Raji (cell line): ENCODE measurements around the gene RFPL4AL1.
"Not testable (repeated sequence)": the region's sequence is repeated elsewhere in the genome, so short reads cannot be mapped to it uniquely, and the experiment has no call there.

Source experiments
- POLR2A ChIP-seq: IDR thresholded peaks from 2 replicates; pipeline ENCODE4 v1.6.1; 2011; ENCODE audit warnings: low read depth, low read length, control low read depth; ENCODE audit not compliant: insufficient read depth

The RFPL4AL1 gene

GRCh38 chr19:55768818-55769217 is at the start of gene RFPL4AL1:
TSS of gene RFPL4AL1 (plus strand) at chr19:55769118. CDS start at chr19:55771805, 2,687 bp downstream.
- TF ChIP-seq POLR2A: not testable (repeated sequence)

GRCh38 chr19:55720214-55720746 is 48.6 kb upstream of the RFPL4AL1 start:
- TF ChIP-seq POLR2A: no peak

- TF ChIP-seq POLR2A: no peak
Measured at GRCh38 chr19:55720801-55721200, 48.1 kb upstream of the RFPL4AL1 start.

- TF ChIP-seq POLR2A: no peak
Measured at GRCh38 chr19:55723491-55723890, 45.4 kb upstream of the RFPL4AL1 start.

- TF ChIP-seq POLR2A: no peak
Measured at GRCh38 chr19:55738302-55738701, 30.6 kb upstream of the RFPL4AL1 start, which contains the start of gene NLRP9. TSS of gene NLRP9 (minus strand) at chr19:55738402. CDS start at chr19:55738374, 28 bp downstream.

- TF ChIP-seq POLR2A: no peak
Measured at GRCh38 chr19:55750715-55751114, 18.2 kb upstream of the RFPL4AL1 start.

- no peak for TF ChIP-seq POLR2A
Measured at GRCh38 chr19:55753401-55753800, 15.5 kb upstream of the RFPL4AL1 start.

- not testable (repeated sequence) for TF ChIP-seq POLR2A
Measured at GRCh38 chr19:55758797-55759196, 10.1 kb upstream of the RFPL4AL1 start, which contains the start of gene RFPL4A. TSS of gene RFPL4A (plus strand) at chr19:55759097. CDS start at chr19:55761801, 2,704 bp downstream.

GRCh38 chr19:55766466-55766865 is 2.5 kb upstream of the RFPL4AL1 start:
- no peak for TF ChIP-seq POLR2A

GRCh38 chr19:55777528-55777927 is 8.6 kb downstream of the RFPL4AL1 start:
- no peak for TF ChIP-seq POLR2A

GRCh38 chr19:55778331-55778730 is 9.4 kb downstream of the RFPL4AL1 start:
- no peak for TF ChIP-seq POLR2A

GRCh38 chr19:55781112-55781511 is 12.2 kb downstream of the RFPL4AL1 start:
- no peak for TF ChIP-seq POLR2A

GRCh38 chr19:55795021-55795420 is 26.1 kb downstream of the RFPL4AL1 start:
- TF ChIP-seq POLR2A: no peak

GRCh38 chr19:55801416-55801815 is 32.5 kb downstream of the RFPL4AL1 start:
- no peak for TF ChIP-seq POLR2A

GRCh38 chr19:55802281-55802680 is 33.4 kb downstream of the RFPL4AL1 start:
- TF ChIP-seq POLR2A: no peak

- TF ChIP-seq POLR2A: peak; percentile 87
Measured at GRCh38 chr19:55809381-55810058, 40.6 kb downstream of the RFPL4AL1 start.
